ENCODE data around the gene TUBB3. TPM values are rescaled to one million over a fixed set of nuclear protein-coding genes. Genes with fewer than 3 reads are reported as not detected.

The TUBB3 gene
- total and polyA plus RNA-seq, 2 donors from 2014 or later, result 3.4 to 35.0 TPM

DNA sequence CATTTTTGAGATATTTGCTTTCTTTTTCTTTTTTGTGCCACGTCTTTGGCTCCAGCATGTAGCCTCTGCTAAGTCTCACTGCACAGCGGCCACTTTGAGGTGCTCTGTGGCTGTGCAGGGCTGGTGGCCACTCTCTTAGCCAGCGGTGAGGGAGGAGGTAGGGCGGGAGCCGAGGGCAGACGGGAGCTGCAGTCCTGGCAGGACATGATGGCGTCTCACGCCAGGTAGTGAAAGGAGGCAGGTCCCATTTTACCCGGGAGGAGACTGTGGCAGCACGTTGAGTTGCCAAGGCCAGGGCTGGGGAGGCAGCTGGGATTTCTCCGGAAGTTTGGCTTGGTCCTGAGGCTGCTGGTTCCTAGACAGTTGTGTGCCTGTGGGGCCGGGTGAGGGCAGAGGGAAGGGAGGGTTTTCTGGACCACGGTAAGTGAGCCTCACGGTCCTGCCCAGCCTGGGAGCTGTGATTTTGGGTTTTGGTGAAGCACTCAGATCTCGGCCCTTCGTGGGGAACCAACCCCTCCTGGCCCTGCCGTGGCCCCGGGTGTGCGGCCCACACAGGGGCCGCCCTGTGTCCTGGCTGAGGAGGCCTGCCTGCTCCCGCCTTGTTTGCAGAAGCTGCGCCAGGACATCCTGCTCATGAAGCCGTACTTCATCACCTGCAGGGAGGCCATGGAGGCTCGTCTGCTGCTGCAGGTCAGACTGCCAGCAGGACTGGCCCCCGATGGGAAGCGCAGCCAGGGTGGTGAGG lies 39.8 kb downstream of the TUBB3 start:
- intact Hi-C loops (cut with DNase I), result no loop called here
- peaks cover 0 to 8% (median 4%) of the 10 kb centered on the region in 3 donors for H3K36me3 ChIP-seq (ENCODE audit: control insufficient read depth in 2 of 3, insufficient read depth in 3 of 3, low read length in 3 of 3)
- DNase-seq, result no peak

GRCh38 chr16:89964201-89964600 lies 41.1 kb downstream of the TUBB3 start:
- no peak for FAIRE-seq
- H3K4me3 ChIP-seq (ENCODE audit: low read length in 3 of 3), result no peak overlapping the region
- H3K9ac ChIP-seq (ENCODE audit: low read length in 3 of 3), result no peak overlapping the region
- TF ChIP-seq, protein P1, sequence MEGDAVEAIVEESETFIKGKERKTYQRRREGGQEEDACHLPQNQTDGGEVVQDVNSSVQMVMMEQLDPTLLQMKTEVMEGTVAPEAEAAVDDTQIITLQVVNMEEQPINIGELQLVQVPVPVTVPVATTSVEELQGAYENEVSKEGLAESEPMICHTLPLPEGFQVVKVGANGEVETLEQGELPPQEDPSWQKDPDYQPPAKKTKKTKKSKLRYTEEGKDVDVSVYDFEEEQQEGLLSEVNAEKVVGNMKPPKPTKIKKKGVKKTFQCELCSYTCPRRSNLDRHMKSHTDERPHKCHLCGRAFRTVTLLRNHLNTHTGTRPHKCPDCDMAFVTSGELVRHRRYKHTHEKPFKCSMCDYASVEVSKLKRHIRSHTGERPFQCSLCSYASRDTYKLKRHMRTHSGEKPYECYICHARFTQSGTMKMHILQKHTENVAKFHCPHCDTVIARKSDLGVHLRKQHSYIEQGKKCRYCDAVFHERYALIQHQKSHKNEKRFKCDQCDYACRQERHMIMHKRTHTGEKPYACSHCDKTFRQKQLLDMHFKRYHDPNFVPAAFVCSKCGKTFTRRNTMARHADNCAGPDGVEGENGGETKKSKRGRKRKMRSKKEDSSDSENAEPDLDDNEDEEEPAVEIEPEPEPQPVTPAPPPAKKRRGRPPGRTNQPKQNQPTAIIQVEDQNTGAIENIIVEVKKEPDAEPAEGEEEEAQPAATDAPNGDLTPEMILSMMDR (IDR thresholded peaks at IDR 0.05; ENCODE audit: borderline replicate concordance, extremely low read depth, insufficient read depth), result no peak
- H3K9me3 ChIP-seq (ENCODE audit: control insufficient read depth in 2 of 3, insufficient read depth in 1 of 3, low read length in 3 of 3), result no peaks in the 10 kb centered on the region
- H3K27me3 ChIP-seq (ENCODE audit: control insufficient read depth, insufficient read depth, low read length), result no peaks in the 10 kb centered on the region
- DNase-seq, result no peak
- H3K27ac ChIP-seq (ENCODE audit: low read depth in 2 of 2, low read length in 2 of 2), result no peak overlapping the region
- H3K36me3 ChIP-seq (ENCODE audit: control insufficient read depth in 2 of 3, insufficient read depth in 3 of 3, low read length in 3 of 3), result peaks cover 0 to 2% (median 0%) of the 10 kb centered on the region in 3 donors
- H3K4me1 ChIP-seq (ENCODE audit: control insufficient read depth in 2 of 3, insufficient read depth in 2 of 3, low read depth in 1 of 3, low read length in 3 of 3), result no peaks in the 10 kb centered on the region
- intact Hi-C loops (cut with DNase I), result no loop called here

More for the DNA sequence above, 39.8 kb downstream of the TUBB3 start:
- H3K4me3 ChIP-seq (ENCODE audit: low read length in 3 of 3), result no peak overlapping the region
- H3K9me3 ChIP-seq (ENCODE audit: control insufficient read depth in 2 of 3, insufficient read depth in 1 of 3, low read length in 3 of 3), result no peaks in the 10 kb centered on the region
- no peak for FAIRE-seq
- TF ChIP-seq, protein P1 (IDR thresholded peaks at IDR 0.05; ENCODE audit: borderline replicate concordance, extremely low read depth, insufficient read depth), result no peak
- H3K27ac ChIP-seq (ENCODE audit: low read depth in 2 of 2, low read length in 2 of 2), result no peak overlapping the region
- H3K9ac ChIP-seq (ENCODE audit: low read length in 3 of 3), result no peak overlapping the region
- H3K27me3 ChIP-seq (ENCODE audit: control insufficient read depth, insufficient read depth, low read length), result no peaks in the 10 kb centered on the region
- H3K4me1 ChIP-seq (ENCODE audit: control insufficient read depth in 2 of 3, insufficient read depth in 2 of 3, low read depth in 1 of 3, low read length in 3 of 3), result no peaks in the 10 kb centered on the region

DNA sequence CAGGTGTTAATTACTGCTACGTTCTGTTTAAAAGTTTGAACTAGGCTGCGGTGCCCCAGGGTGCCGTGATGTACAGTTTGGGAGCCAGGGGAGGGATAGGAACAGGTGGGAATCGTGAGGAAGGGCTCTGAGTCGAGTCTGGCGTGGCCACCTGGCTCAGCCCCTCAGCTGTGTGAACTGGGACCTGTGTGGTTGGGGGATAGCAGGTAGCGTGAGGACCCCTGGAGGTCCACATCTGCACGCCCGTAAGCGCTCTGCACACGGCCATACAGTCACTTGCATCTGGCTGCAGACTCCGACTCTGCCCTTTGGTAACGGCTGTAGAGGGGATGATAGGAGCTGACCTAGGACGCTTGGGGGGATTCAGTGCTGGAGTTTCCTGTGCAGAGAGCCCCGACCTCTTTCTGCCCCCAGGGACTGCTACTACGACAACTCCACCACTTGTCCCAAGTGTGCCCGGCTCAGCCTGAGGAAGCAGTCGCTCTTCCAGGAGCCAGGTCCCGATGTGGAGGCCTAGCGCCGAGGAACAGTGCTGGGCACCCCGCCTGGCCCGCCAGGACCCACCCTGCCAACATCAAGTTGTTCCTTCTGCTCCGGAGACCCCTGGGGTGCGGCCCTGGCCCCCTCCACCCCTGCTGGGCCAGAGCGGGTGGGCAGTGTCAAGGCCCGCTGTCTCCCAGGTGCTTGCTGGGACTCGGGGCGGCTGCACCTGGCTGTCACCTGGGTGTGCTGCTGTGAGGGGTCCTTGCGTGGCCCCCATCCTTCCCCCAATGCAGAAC lies 42.5 kb downstream of the TUBB3 start:
- H3K36me3 ChIP-seq (ENCODE audit: control insufficient read depth in 2 of 3, insufficient read depth in 3 of 3, low read length in 3 of 3), result peaks cover 0 to 6% (median 2%) of the 10 kb centered on the region in 3 donors
- TF ChIP-seq, protein P1 (IDR thresholded peaks at IDR 0.05; ENCODE audit: borderline replicate concordance, extremely low read depth, insufficient read depth), result no peak
- DNase-seq, result no peak
- no peak overlapping the region for H3K9ac ChIP-seq (ENCODE audit: low read length in 3 of 3)
- no peak overlapping the region for H3K4me3 ChIP-seq (ENCODE audit: low read length in 3 of 3)
- intact Hi-C loops (cut with DNase I), result no loop called here
- no peaks in the 10 kb centered on the region for H3K4me1 ChIP-seq (ENCODE audit: control insufficient read depth in 2 of 3, insufficient read depth in 2 of 3, low read depth in 1 of 3, low read length in 3 of 3)
- H3K9me3 ChIP-seq (ENCODE audit: control insufficient read depth in 2 of 3, insufficient read depth in 1 of 3, low read length in 3 of 3), result peaks cover 0 to 2% (median 0%) of the 10 kb centered on the region in 3 donors
- no peaks in the 10 kb centered on the region for H3K27me3 ChIP-seq (ENCODE audit: control insufficient read depth, insufficient read depth, low read length)
- no peak for FAIRE-seq
- H3K27ac ChIP-seq (ENCODE audit: low read depth in 2 of 2, low read length in 2 of 2), result no peak overlapping the region

Measured in kidney (tissue), 14 donors.